Measurements from ENCODE around the gene CASK. TPM values are rescaled to one million over a fixed set of nuclear protein-coding genes. Genes with fewer than 3 reads are reported as not detected.
"Not testable (repeated sequence)": the region's sequence is repeated elsewhere in the genome, so short reads cannot be mapped to it uniquely, and the experiment has no call there.

Gene CASK
- total RNA-seq, 1 donor from 2014 or later: 41.0 TPM

- TF ChIP-seq CTCF (IDR thresholded peaks at IDR 0.05): no peak
- no peak for TF ChIP-seq POLR2A (IDR thresholded peaks at IDR 0.05)
- no peak for TF ChIP-seq POLR2AphosphoS5 (IDR thresholded peaks at IDR 0.05; ENCODE audit: insufficient read depth in 1 of 2, low read depth in 1 of 2)
- Histone ChIP-seq H3K36me3 (no peaks in the 10 kb centered on the region), H3K27me3 (no peaks in the 10 kb centered on the region), H3K4me1 (no peaks in the 10 kb centered on the region), H3K4me3 (no peak overlapping the region), H3K9me3 (no peaks in the 10 kb centered on the region), H3K27ac (no peak overlapping the region)
- intact Hi-C loops (cut with DNase I): no loop called here
- no peak for DNase-seq (ENCODE audit: extremely low spot score in 2 of 2)
These were observed 203.1 kb downstream of the CASK start for GRCh38 chrX:41720125-41720779.

GRCh38 chrX:41719610-41720009 is 203.7 kb downstream of the CASK start:
- H3K27me3 ChIP-seq; intact Hi-C loops (cut with DNase I); H3K27ac ChIP-seq; DNase-seq (ENCODE audit: extremely low spot score in 2 of 2); H3K4me1 ChIP-seq; H3K36me3 ChIP-seq; H3K9me3 ChIP-seq; H3K4me3 ChIP-seq: not testable (repeated sequence)

GRCh38 chrX:41718481-41719235 is 204.7 kb downstream of the CASK start:
- H3K27me3 ChIP-seq: no peaks in the 10 kb centered on the region
- H3K36me3 ChIP-seq: no peaks in the 10 kb centered on the region
- TF ChIP-seq CTCF (IDR thresholded peaks at IDR 0.05) (no peak), POLR2A (IDR thresholded peaks at IDR 0.05) (no peak), POLR2AphosphoS5 (IDR thresholded peaks at IDR 0.05; ENCODE audit: insufficient read depth in 1 of 2, low read depth in 1 of 2) (no peak)
- H3K4me3 ChIP-seq: no peak overlapping the region
- no peaks in the 10 kb centered on the region for H3K9me3 ChIP-seq
- no peak for DNase-seq (ENCODE audit: extremely low spot score in 2 of 2)
- H3K4me1 ChIP-seq: no peaks in the 10 kb centered on the region
- intact Hi-C loops (cut with DNase I): no loop called here
- H3K27ac ChIP-seq: no peak overlapping the region

- DNase-seq (ENCODE audit: extremely low spot score in 2 of 2): no peak
- no peak overlapping the region for H3K27ac ChIP-seq
- H3K4me3 ChIP-seq: no peak overlapping the region
- H3K4me1 ChIP-seq: no peaks in the 10 kb centered on the region
- no peaks in the 10 kb centered on the region for H3K36me3 ChIP-seq
- TF ChIP-seq CTCF (IDR thresholded peaks at IDR 0.05) (no peak), POLR2AphosphoS5 (IDR thresholded peaks at IDR 0.05; ENCODE audit: insufficient read depth in 1 of 2, low read depth in 1 of 2) (no peak), POLR2A (IDR thresholded peaks at IDR 0.05) (no peak)
- no peaks in the 10 kb centered on the region for H3K27me3 ChIP-seq
- intact Hi-C loops (cut with DNase I): no loop called here
- H3K9me3 ChIP-seq: no peaks in the 10 kb centered on the region
These were observed 206.4 kb downstream of the CASK start for GRCh38 chrX:41716767-41717473.

- H3K36me3 ChIP-seq: no peaks in the 10 kb centered on the region
- H3K4me3 ChIP-seq: no peak overlapping the region
- no peak overlapping the region for H3K27ac ChIP-seq
- no peaks in the 10 kb centered on the region for H3K9me3 ChIP-seq
- intact Hi-C loops (cut with DNase I): no loop called here
- no peak for DNase-seq (ENCODE audit: extremely low spot score in 2 of 2)
- H3K27me3 ChIP-seq: no peaks in the 10 kb centered on the region
- TF ChIP-seq CTCF (IDR thresholded peaks at IDR 0.05) (no peak), POLR2AphosphoS5 (IDR thresholded peaks at IDR 0.05; ENCODE audit: insufficient read depth in 1 of 2, low read depth in 1 of 2) (no peak), POLR2A (IDR thresholded peaks at IDR 0.05) (no peak)
- H3K4me1 ChIP-seq: no peaks in the 10 kb centered on the region
These were observed 207.1 kb downstream of the CASK start for GRCh38 chrX:41716222-41716621.
